HEK293T (cell line): ENCODE measurements around the gene SNRPA1.

Experiments used
- FOXK2 ChIP-seq: fragments of 450-650 bp; IDR thresholded peaks from 2 replicates; pipeline ENCODE4 v1.6.1; 2016; ENCODE audit warnings: mild to moderate bottlenecking
- FOXM1 ChIP-seq: fragments of 450-650 bp; IDR thresholded peaks from 2 replicates; pipeline ENCODE4 v1.6.1; 2017; ENCODE audit warnings: mild to moderate bottlenecking, borderline replicate concordance
- HDGF ChIP-seq: fragments of 450-650 bp; IDR thresholded peaks from 2 replicates; pipeline ENCODE4 v1.6.1; 2017; ENCODE audit warnings: antibody characterized with exemption, borderline replicate concordance
- NFRKB ChIP-seq: fragments of 450-650 bp; IDR thresholded peaks from 2 replicates; pipeline ENCODE4 v1.6.1; 2016; ENCODE audit warnings: mild to moderate bottlenecking, moderate library complexity
- PKNOX1 ChIP-seq: fragments of 450-650 bp; IDR thresholded peaks from 2 replicates; pipeline ENCODE4 v1.6.1; 2016
- SUZ12 ChIP-seq: fragments of 450-650 bp; IDR thresholded peaks from 2 replicates; pipeline ENCODE4 v1.6.1; 2016; ENCODE audit warnings: mild to moderate bottlenecking
- TARDBP ChIP-seq: fragments of 450-650 bp; IDR thresholded peaks from 2 replicates; pipeline ENCODE4 v1.6.1; 2016

- TF ChIP-seq TARDBP, result no peak
- TF ChIP-seq NFRKB, result no peak
- no peak for TF ChIP-seq HDGF
- no peak for TF ChIP-seq SUZ12
- no peak for TF ChIP-seq FOXM1
- TF ChIP-seq FOXK2, result no peak
- TF ChIP-seq PKNOX1, result no peak
Observed at GRCh38 chr15:101237251-101237650, 57.8 kb downstream of the SNRPA1 start.
